ENCODE data around the gene PIP4K2B.

The PIP4K2B gene

GRCh38 chr17:38799501-38800236 lies at the start of gene PIP4K2B:
Gene PIP4K2B (minus strand): TSS chr17:38799556. CDS start chr17:38799424, 132 bp downstream.
- H3K4me1 ChIP-seq (ENCODE audit: insufficient read depth, low read length), result peaks cover 16% of the 10 kb centered on the region
- H3K9me3 ChIP-seq (ENCODE audit: insufficient read depth, low read depth, low read length), result no peaks in the 10 kb centered on the region
- peak within 1 kb of the TSS; percentile 86 for H3K27ac ChIP-seq (ENCODE audit: low read length)
- H3K9ac ChIP-seq (ENCODE audit: low read depth, low read length), result peak within 1 kb of the TSS; percentile 92
- no peaks in the 10 kb centered on the region for H3K27me3 ChIP-seq (ENCODE audit: insufficient read depth, low read length)
- H3K4me3 ChIP-seq (ENCODE audit: low read length), result peak within 1 kb of the TSS; percentile 91
- H3K36me3 ChIP-seq (ENCODE audit: insufficient read depth, low read depth, low read length), result peaks cover 55% of the 10 kb centered on the region

GRCh38 chr17:38848557-38848891 lies 49.2 kb upstream of the PIP4K2B start:
- peaks cover 67% of the 10 kb centered on the region for H3K36me3 ChIP-seq (ENCODE audit: insufficient read depth, low read depth, low read length)

GRCh38 chr17:38844261-38844757 lies 45.0 kb upstream of the PIP4K2B start:
- Histone ChIP-seq H3K27me3 (ENCODE audit: insufficient read depth, low read length) (no peaks in the 10 kb centered on the region), H3K4me1 (ENCODE audit: insufficient read depth, low read length) (peaks cover 3% of the 10 kb centered on the region; the same call in 1 of the 2 replicates), H3K36me3 (ENCODE audit: insufficient read depth, low read depth, low read length) (peaks cover 28% of the 10 kb centered on the region), H3K9ac (ENCODE audit: low read depth, low read length) (no peak overlapping the region), H3K9me3 (ENCODE audit: insufficient read depth, low read depth, low read length) (no peaks in the 10 kb centered on the region), H3K4me3 (ENCODE audit: low read length) (no peak overlapping the region), H3K27ac (ENCODE audit: low read length) (no peak overlapping the region)

More at GRCh38 chr17:38848557-38848891, 49.2 kb upstream of the PIP4K2B start:
- Histone ChIP-seq H3K27ac (ENCODE audit: low read length) (no peak overlapping the region), H3K27me3 (ENCODE audit: insufficient read depth, low read length) (no peaks in the 10 kb centered on the region), H3K4me1 (ENCODE audit: insufficient read depth, low read length) (peaks cover 10% of the 10 kb centered on the region; the same call in 1 of the 2 replicates), H3K4me3 (ENCODE audit: low read length) (no peak overlapping the region), H3K9me3 (ENCODE audit: insufficient read depth, low read depth, low read length) (no peaks in the 10 kb centered on the region), H3K9ac (ENCODE audit: low read depth, low read length) (no peak overlapping the region)

- H3K27ac ChIP-seq (ENCODE audit: low read length), result peak overlapping the region; percentile 96
- H3K27me3 ChIP-seq (ENCODE audit: insufficient read depth, low read length), result no peaks in the 10 kb centered on the region; the same call in 1 of the 2 replicates
- H3K9me3 ChIP-seq (ENCODE audit: insufficient read depth, low read depth, low read length), result no peaks in the 10 kb centered on the region
- H3K9ac ChIP-seq (ENCODE audit: low read depth, low read length), result peak overlapping the region; percentile 91
- H3K4me3 ChIP-seq (ENCODE audit: low read length), result peak overlapping the region; percentile 89
- 0 out of 2 replicates have a peak, but pooled peaks cover 2% of the 10 kb centered on the region for H3K4me1 ChIP-seq (ENCODE audit: insufficient read depth, low read length)
- peaks cover 1% of the 10 kb centered on the region; the same call in 1 of the 2 replicates for H3K36me3 ChIP-seq (ENCODE audit: insufficient read depth, low read depth, low read length)
These were observed 26.4 kb upstream of the PIP4K2B start for GRCh38 chr17:38825762-38826247.

- Histone ChIP-seq H3K4me3 (ENCODE audit: low read length) (peak within 1 kb of the TSS; percentile 89), H3K27ac (ENCODE audit: low read length) (peak within 1 kb of the TSS; percentile 96), H3K9me3 (ENCODE audit: insufficient read depth, low read depth, low read length) (no peaks in the 10 kb centered on the region), H3K27me3 (ENCODE audit: insufficient read depth, low read length) (no peaks in the 10 kb centered on the region), H3K4me1 (ENCODE audit: insufficient read depth, low read length) (0 out of 2 replicates have a peak, but pooled peaks cover 2% of the 10 kb centered on the region), H3K9ac (ENCODE audit: low read depth, low read length) (peak within 1 kb of the TSS; percentile 91), H3K36me3 (ENCODE audit: insufficient read depth, low read depth, low read length) (peaks cover 8% of the 10 kb centered on the region)
These were observed 25.8 kb upstream of the PIP4K2B start, which contains the start of gene CWC25 for GRCh38 chr17:38824899-38825761. Gene CWC25 (minus strand): TSS chr17:38825321. CDS start chr17:38825183, 138 bp downstream.

GRCh38 chr17:38815576-38816193 lies 16.3 kb upstream of the PIP4K2B start:
- peaks cover 59% of the 10 kb centered on the region for H3K36me3 ChIP-seq (ENCODE audit: insufficient read depth, low read depth, low read length)
- H3K27me3 ChIP-seq (ENCODE audit: insufficient read depth, low read length), result no peaks in the 10 kb centered on the region
- H3K9ac ChIP-seq (ENCODE audit: low read depth, low read length), result no peak overlapping the region
- H3K9me3 ChIP-seq (ENCODE audit: insufficient read depth, low read depth, low read length), result no peaks in the 10 kb centered on the region
- no peak overlapping the region for H3K4me3 ChIP-seq (ENCODE audit: low read length)
- H3K4me1 ChIP-seq (ENCODE audit: insufficient read depth, low read length), result no peaks in the 10 kb centered on the region
- no peak overlapping the region for H3K27ac ChIP-seq (ENCODE audit: low read length)

- no peak overlapping the region for H3K27ac ChIP-seq (ENCODE audit: low read length)
- no peaks in the 10 kb centered on the region for H3K9me3 ChIP-seq (ENCODE audit: insufficient read depth, low read depth, low read length)
- H3K36me3 ChIP-seq (ENCODE audit: insufficient read depth, low read depth, low read length), result peaks cover 76% of the 10 kb centered on the region
- no peak overlapping the region for H3K9ac ChIP-seq (ENCODE audit: low read depth, low read length)
- H3K4me1 ChIP-seq (ENCODE audit: insufficient read depth, low read length), result no peaks in the 10 kb centered on the region
- H3K4me3 ChIP-seq (ENCODE audit: low read length), result no peak overlapping the region
- no peaks in the 10 kb centered on the region for H3K27me3 ChIP-seq (ENCODE audit: insufficient read depth, low read length)
These were observed 10.5 kb upstream of the PIP4K2B start for GRCh38 chr17:38809828-38810227.

- Histone ChIP-seq H3K36me3 (ENCODE audit: insufficient read depth, low read depth, low read length) (peaks cover 52% of the 10 kb centered on the region), H3K27me3 (ENCODE audit: insufficient read depth, low read length) (no peaks in the 10 kb centered on the region), H3K9ac (ENCODE audit: low read depth, low read length) (peak overlapping the region; percentile 92; the same call in 1 of the 2 replicates), H3K4me3 (ENCODE audit: low read length) (peak overlapping the region; percentile 79), H3K9me3 (ENCODE audit: insufficient read depth, low read depth, low read length) (no peaks in the 10 kb centered on the region), H3K27ac (ENCODE audit: low read length) (no peak overlapping the region), H3K4me1 (ENCODE audit: insufficient read depth, low read length) (peaks cover 16% of the 10 kb centered on the region)
These were observed 943 bp upstream of the PIP4K2B start for GRCh38 chr17:38800237-38800760.

GRCh38 chr17:38798614-38799500 lies 499 bp downstream of the PIP4K2B start:
- Histone ChIP-seq H3K9ac (ENCODE audit: low read depth, low read length) (peak overlapping the region; percentile 88), H3K36me3 (ENCODE audit: insufficient read depth, low read depth, low read length) (peaks cover 55% of the 10 kb centered on the region), H3K4me3 (ENCODE audit: low read length) (peak overlapping the region; percentile 91), H3K4me1 (ENCODE audit: insufficient read depth, low read length) (peaks cover 16% of the 10 kb centered on the region), H3K27me3 (ENCODE audit: insufficient read depth, low read length) (no peaks in the 10 kb centered on the region), H3K27ac (ENCODE audit: low read length) (peak overlapping the region; percentile 62), H3K9me3 (ENCODE audit: insufficient read depth, low read depth, low read length) (no peaks in the 10 kb centered on the region)

- H3K27ac ChIP-seq (ENCODE audit: low read length), result no peak overlapping the region
- H3K36me3 ChIP-seq (ENCODE audit: insufficient read depth, low read depth, low read length), result peaks cover 53% of the 10 kb centered on the region
- H3K9me3 ChIP-seq (ENCODE audit: insufficient read depth, low read depth, low read length), result no peaks in the 10 kb centered on the region
- no peaks in the 10 kb centered on the region for H3K27me3 ChIP-seq (ENCODE audit: insufficient read depth, low read length)
- H3K4me1 ChIP-seq (ENCODE audit: insufficient read depth, low read length), result peaks cover 16% of the 10 kb centered on the region
- H3K9ac ChIP-seq (ENCODE audit: low read depth, low read length), result peak overlapping the region; percentile 88; the same call in 1 of the 2 replicates
- H3K4me3 ChIP-seq (ENCODE audit: low read length), result peak overlapping the region; percentile 91
These were observed 1.5 kb downstream of the PIP4K2B start for GRCh38 chr17:38797828-38798227.

Data from iPS-20b (cell line).